PC-9 (cell line): ENCODE data around the gene ZBED1. TPM values are rescaled to one million over a fixed set of nuclear protein-coding genes. Genes with fewer than 3 reads are reported as not detected.

ENCODE experiments used
- BruUV-seq: library from RNA; stranded (reverse); fragments of 400-500 nt; replicated peaks from 2 replicates; lab custom pipeline; 2021; lab: Mats Ljungman, UMichigan
- CTCF ChIA-PET: fragments of 300-600 bp; sonication (Branson Sonifier 250); formaldehyde crosslinking; loops from one replicate; lab custom pipeline; 2022; ENCODE audit warnings: antibody characterized with exemption; lab: Charles Lee
- POLR2A ChIA-PET: fragments of 300-600 bp; sonication (Branson Sonifier 250); formaldehyde crosslinking; loops from one replicate; lab custom pipeline; 2022; ENCODE audit warnings: antibody characterized with exemption; ENCODE audit not compliant: unreplicated experiment; lab: Charles Lee
- DNase-seq, 2 experiments: peaks; one replicate each; pipeline versions ENCODE4 v3.0.0 to v3.0.0-alpha.2; 2015 to 2022; ENCODE audit warnings: mixed read lengths in 1 of 2
- H2AFZ ChIP-seq: fragments of 200-600 bp; sonication (generic); 2 replicates; pipeline ENCODE4 v1.8.1; 2017; ENCODE audit warnings: antibody characterized with exemption
- H3F3A ChIP-seq: fragments of 200-600 bp; sonication (generic); 2 replicates; pipeline ENCODE4 v1.8.1; 2017; ENCODE audit warnings: antibody characterized with exemption, mild to moderate bottlenecking, low read depth; ENCODE audit not compliant: insufficient read depth
- H3K27ac ChIP-seq: fragments of 200-600 bp; sonication (generic); 2 replicates; pipeline ENCODE4 v1.6.1; 2016; ENCODE audit warnings: mixed run types
- H3K27me3 ChIP-seq: fragments of 200-600 bp; sonication (generic); 2 replicates; pipeline ENCODE4 v1.6.1; 2016; ENCODE audit warnings: low read depth, mixed run types; ENCODE audit not compliant: insufficient read depth
- H3K36me3 ChIP-seq: fragments of 200-600 bp; sonication (generic); 2 replicates; pipeline ENCODE4 v1.6.1; 2016; ENCODE audit warnings: low read depth, mixed run types
- H3K4me1 ChIP-seq: fragments of 200-600 bp; sonication (generic); replicated peaks from 2 replicates; pipeline ENCODE4 v1.6.1; 2016; ENCODE audit warnings: mixed run types; ENCODE audit not compliant: insufficient read depth
- H3K4me2 ChIP-seq: fragments of 200-600 bp; sonication (generic); 2 replicates; pipeline ENCODE4 v1.6.1; 2017; ENCODE audit warnings: mixed run types
- H3K4me3 ChIP-seq: fragments of 200-600 bp; sonication (generic); 2 replicates; pipeline ENCODE4 v1.6.1; 2016; ENCODE audit warnings: mixed run types
- H3K79me2 ChIP-seq: fragments of 200-600 bp; sonication (generic); 2 replicates; pipeline ENCODE4 v1.6.1; 2017; ENCODE audit warnings: low read depth, mixed run types
- H3K9me2 ChIP-seq: fragments of 200-600 bp; sonication (generic); 2 replicates; pipeline ENCODE4 v1.8.1; 2017; ENCODE audit warnings: mild to moderate bottlenecking; ENCODE audit not compliant: insufficient read depth
- H3K9me3 ChIP-seq: fragments of 200-600 bp; sonication (generic); 2 replicates; pipeline ENCODE4 v1.8.1; 2016; ENCODE audit warnings: low read depth; ENCODE audit not compliant: insufficient read depth
- H4K20me1 ChIP-seq: fragments of 200-600 bp; sonication (generic); 2 replicates; pipeline ENCODE4 v1.8.1; 2017; ENCODE audit not compliant: insufficient read depth
- CTCF ChIP-seq: fragments of 200-600 bp; sonication (generic); conservative IDR thresholded peaks from 2 replicates; pipeline ENCODE4 v1.6.1; 2017; ENCODE audit warnings: mixed run types, antibody characterized with exemption, mild to moderate bottlenecking, moderate library complexity
- EZH2 ChIP-seq: fragments of 200-600 bp; sonication (generic); IDR thresholded peaks from 2 replicates; pipeline ENCODE4 v1.8.0; 2017; ENCODE audit warnings: antibody characterized with exemption, low read depth
- intact Hi-C: fragments of 100-400 bp; cut with micrococcal nuclease; formaldehyde crosslinking; loops from one replicate; pipeline ENCODE4 v1.10.0; 2022; ENCODE audit not compliant: unreplicated experiment
- total RNA-seq: library from RNA; stranded (reverse); gene quantifications from 2 replicates; pipeline ENCODE4 v1.2.3, GENCODE V29; 2021

Gene ZBED1
- total RNA-seq, 1 experiment from 2014 or later, result 11.1 TPM

GRCh38 chrX:2499507-2499906 lies 1.3 kb downstream of the ZBED1 start:
- H3K79me2 ChIP-seq, result peaks cover 19% of the 10 kb centered on the region
- H3K9me3 ChIP-seq, result no peaks in the 10 kb centered on the region
- ChIA-PET POLR2A (no interaction called here), CTCF (no interaction called here)
- H3K4me1 ChIP-seq, result peaks cover 21% of the 10 kb centered on the region
- H3K4me3 ChIP-seq, result peak overlapping the region; percentile 71
- TF ChIP-seq EZH2 (no peak), CTCF (no peak)
- no peak overlapping the region for H3K27ac ChIP-seq
- H3F3A ChIP-seq, result peaks cover 10% of the 10 kb centered on the region; the same call in 1 of the 2 replicates
- intact Hi-C loops, result no loop called here
- H2AFZ ChIP-seq, result no peak overlapping the region
- no peaks in the 10 kb centered on the region for H3K9me2 ChIP-seq
- BruUV-seq, result TSS peak; percentile 51
- H3K36me3 ChIP-seq, result no peaks in the 10 kb centered on the region
- DNase-seq, result no peak
- peaks cover 3% of the 10 kb centered on the region; the same call in 1 of the 2 replicates for H4K20me1 ChIP-seq
- no peaks in the 10 kb centered on the region for H3K27me3 ChIP-seq
- H3K4me2 ChIP-seq, result peak overlapping the region; percentile 67

GRCh38 chrX:2498781-2499302 lies 1.9 kb downstream of the ZBED1 start:
- Histone ChIP-seq H2AFZ (no peak overlapping the region), H3K4me3 (no peak overlapping the region), H3K9me2 (no peaks in the 10 kb centered on the region), H3K79me2 (peaks cover 19% of the 10 kb centered on the region), H3F3A (peaks cover 10% of the 10 kb centered on the region; the same call in 1 of the 2 replicates), H3K27ac (no peak overlapping the region), H3K4me1 (peaks cover 21% of the 10 kb centered on the region), H3K4me2 (peak overlapping the region; percentile 67), H3K27me3 (no peaks in the 10 kb centered on the region), H3K9me3 (no peaks in the 10 kb centered on the region), H3K36me3 (no peaks in the 10 kb centered on the region), H4K20me1 (peaks cover 3% of the 10 kb centered on the region; the same call in 1 of the 2 replicates)
- intact Hi-C loops, result no loop called here
- CTCF ChIA-PET, result no interaction called here
- BruUV-seq, result no TSS peak
- TF ChIP-seq EZH2 (no peak), CTCF (no peak)
- no peak for DNase-seq
- POLR2A ChIA-PET, result no interaction called here

- intact Hi-C loops, result no loop called here
- no peaks in the 10 kb centered on the region for H3K27me3 ChIP-seq
- H3K9me3 ChIP-seq, result no peaks in the 10 kb centered on the region
- DNase-seq, result no peak
- H3K4me3 ChIP-seq, result no peak overlapping the region
- H3K9me2 ChIP-seq, result no peaks in the 10 kb centered on the region
- no peak for TF ChIP-seq EZH2
- no peak for TF ChIP-seq CTCF
- peaks cover 3% of the 10 kb centered on the region; the same call in 1 of the 2 replicates for H4K20me1 ChIP-seq
- H3K36me3 ChIP-seq, result no peaks in the 10 kb centered on the region
- H3K4me1 ChIP-seq, result peaks cover 21% of the 10 kb centered on the region
- no peak overlapping the region for H3K4me2 ChIP-seq
- peaks cover 19% of the 10 kb centered on the region for H3K79me2 ChIP-seq
- no TSS peak for BruUV-seq
- H3F3A ChIP-seq, result peaks cover 8% of the 10 kb centered on the region; the same call in 1 of the 2 replicates
- ChIA-PET POLR2A (no interaction called here), CTCF (no interaction called here)
- H2AFZ ChIP-seq, result no peak overlapping the region
- no peak overlapping the region for H3K27ac ChIP-seq
Observed at GRCh38 chrX:2497961-2498780, 2.6 kb downstream of the ZBED1 start.
